NCI-H1694 (cell line): Measurements from ENCODE around the gene MBD5.

Source experiments
- DNase-seq: peaks from one replicate; lab custom pipeline; 2025; lab: John Stamatoyannopoulos, UW

MBD5 gene

DNA sequence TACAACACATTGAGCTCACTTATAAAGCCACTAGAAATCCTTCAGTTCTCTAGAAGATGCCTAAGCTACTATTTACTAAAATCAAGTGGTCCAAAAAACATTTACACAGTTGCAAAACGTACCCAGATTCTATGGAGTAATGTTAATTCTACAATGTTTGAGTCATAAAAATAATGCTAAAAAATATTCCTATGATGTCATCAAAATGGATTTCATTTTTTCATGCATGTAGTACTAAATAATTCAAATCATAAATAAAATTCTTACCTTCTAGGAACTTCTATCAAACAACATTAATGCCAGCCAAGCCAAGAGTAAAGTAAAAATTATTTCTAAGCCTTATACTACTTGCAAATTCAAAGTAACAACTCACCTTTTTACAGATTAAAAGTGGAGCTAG is 454.7 kb downstream of the MBD5 start:
- no peak for DNase-seq

DNA sequence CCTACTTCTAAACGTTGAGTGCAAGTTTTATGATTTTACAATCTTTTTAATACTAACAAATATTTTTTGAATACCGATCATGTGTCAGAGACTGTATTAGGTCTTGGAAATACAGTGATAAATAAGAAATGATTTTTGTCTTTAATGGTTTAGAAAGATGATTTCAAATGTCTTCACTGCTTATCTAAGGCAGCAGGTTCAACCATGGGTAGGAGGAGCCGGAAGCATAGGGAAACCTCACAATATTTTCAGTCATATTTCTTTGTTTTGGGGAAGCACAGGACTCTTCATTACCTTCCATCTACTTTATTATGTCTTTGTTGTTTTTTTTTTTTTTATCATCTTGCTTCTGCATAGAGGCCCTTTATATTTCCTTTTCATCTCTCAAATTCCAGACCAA is 458.5 kb downstream of the MBD5 start:
- DNase-seq: no peak

DNA sequence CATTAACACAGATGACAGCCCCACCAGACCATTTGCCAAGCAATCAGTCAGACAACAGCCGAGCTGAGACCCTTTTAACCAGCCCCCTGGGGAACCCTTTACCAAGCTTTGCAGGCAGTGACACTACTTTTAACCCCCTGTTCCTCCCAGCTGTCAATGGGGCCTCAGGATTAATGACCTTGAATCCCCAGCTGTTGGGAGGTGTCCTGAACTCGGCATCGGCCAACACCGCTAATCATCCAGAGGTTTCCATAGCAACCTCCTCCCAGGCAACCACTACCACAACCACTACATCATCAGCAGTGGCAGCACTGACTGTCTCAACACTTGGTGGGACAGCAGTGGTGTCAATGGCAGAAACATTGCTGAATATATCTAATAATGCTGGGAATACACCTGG is 462.8 kb downstream of the MBD5 start:
- peak; percentile 58 for DNase-seq

DNA sequence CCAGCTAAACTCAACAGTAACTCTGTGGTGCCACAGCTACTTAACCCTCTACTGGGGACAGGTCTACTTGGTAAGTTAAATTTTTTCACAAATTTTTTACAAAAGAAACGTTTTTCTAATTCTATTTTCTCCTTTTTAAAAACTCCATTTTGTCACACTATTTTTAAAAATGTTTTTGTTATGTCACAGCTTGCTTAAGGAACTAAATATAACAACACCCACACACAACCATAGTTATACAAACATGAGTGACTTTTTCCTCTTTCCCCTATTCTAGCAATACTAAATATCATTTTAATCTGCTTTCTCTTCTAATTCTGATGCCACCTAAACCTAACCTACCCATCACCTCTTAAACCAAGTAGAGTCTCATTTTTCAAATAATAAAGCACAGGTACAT is 463.2 kb downstream of the MBD5 start:
- no peak for DNase-seq

DNA sequence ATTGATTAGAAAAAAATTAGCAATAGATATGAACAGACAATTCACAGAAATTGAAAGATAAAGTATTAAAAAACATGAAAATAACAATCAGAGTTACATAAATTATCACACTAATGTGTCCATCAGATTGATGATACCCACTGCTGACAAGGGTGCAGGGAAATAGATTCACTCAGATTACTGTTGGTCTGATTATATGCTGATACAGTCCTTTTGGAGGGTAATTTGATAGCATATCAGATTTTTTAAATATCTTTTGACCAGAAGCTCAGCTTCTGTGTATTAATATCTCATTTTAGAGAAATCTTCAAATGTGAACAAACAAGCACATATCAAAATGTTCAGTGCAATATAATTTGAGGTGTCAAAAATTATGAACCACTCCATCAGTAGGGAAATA is 465.8 kb downstream of the MBD5 start:
- DNase-seq: no peak

DNA sequence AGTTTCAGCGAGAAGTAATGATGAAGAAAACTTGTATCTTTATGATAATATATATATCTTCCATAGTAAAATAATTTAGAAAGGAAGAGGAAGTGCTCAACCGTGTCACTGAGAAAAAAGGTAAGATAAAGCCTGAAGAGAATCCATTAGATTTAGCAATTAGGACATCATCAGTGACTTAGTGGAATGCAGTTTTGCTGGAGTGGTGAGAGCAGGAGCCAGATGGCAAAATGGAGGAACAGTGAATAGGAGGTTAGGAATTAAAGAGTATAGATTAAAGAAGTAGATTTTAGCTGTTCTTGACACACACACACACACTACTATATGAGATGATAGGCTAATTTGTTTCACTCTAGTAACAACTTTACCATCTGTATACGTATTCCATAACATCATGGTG is 466.5 kb downstream of the MBD5 start:
- no peak for DNase-seq

DNA sequence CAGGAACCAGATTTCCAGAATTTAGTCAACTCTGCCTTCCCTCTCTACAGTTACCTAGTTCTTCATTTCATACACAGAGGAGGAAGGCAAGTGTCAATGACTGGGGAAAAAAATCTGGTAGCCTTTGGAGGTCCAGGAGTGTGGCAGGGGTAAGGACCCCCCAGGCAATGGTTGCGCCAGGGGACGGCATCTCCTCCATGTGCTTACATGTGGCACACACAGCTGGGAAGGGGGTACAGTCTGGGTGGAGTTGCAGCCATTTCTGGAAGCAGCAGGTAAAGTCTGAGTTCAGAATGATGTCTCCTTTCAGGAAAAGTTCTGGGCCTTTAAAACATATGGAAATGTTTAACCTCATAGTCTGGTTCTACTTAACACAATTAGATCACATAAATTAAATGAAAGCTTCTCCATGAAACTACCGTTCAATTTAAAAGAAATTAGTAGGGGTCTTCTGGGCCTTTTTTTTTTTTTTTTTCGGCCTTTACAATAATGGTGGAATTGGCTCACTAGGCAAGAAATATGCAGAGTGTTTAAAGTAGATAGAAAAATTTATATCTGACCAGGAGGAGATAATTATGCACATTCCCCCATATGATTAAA is 470.0 kb downstream of the MBD5 start:
- DNase-seq: no peak

DNA sequence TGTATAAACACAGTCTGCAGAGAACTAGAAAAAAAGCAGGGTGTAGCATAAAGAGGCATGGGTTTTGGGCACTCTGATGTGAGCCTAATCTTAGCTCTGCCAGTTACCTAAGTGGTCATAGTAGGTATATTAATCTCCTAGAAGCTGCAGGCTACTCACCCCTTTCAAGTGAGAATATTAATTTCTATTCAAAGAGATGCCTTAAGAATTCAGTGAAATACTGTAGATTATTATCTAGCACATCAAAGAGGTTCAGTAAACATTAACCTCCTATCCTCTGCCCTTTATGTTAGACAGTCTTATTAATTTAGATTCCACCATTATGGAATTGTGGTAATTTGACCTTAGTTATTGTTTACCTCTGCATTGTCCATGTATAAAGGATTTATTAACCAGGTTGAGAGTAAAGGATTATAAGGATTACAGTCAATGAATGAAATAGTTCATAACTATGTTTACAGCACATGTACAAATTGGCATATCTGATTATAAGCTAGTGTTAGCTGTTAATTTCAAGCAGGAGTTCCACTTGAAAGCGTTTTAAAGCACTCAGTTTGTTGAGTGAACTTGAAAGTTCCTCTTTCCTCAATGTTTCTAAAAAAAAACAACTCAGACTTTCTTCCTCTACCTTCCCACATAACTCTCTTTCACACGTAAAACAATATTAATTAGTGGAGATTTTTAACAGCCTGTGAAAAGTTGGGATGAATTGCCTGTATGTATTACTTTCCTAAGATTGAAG is 473.1 kb downstream of the MBD5 start:
- DNase-seq: no peak

DNA sequence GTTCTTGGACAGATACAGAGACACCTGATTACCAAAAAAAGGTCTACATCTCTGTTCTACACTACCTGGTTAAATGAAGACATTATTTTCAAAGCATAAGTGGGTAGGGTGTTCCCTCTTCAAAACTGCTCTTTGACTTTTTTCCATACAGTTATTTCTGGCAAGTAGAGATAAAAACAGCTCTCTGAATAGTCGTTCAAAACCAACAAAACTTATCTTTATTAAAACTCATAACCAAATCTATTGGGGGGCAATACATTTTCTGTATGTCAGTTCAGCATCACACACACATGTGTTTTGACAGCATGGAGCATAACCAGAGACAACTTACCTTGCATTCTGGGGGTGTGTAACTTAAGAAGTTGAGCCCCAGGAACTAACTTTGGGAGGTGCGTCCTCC is 474.7 kb downstream of the MBD5 start:
- DNase-seq: no peak

DNA sequence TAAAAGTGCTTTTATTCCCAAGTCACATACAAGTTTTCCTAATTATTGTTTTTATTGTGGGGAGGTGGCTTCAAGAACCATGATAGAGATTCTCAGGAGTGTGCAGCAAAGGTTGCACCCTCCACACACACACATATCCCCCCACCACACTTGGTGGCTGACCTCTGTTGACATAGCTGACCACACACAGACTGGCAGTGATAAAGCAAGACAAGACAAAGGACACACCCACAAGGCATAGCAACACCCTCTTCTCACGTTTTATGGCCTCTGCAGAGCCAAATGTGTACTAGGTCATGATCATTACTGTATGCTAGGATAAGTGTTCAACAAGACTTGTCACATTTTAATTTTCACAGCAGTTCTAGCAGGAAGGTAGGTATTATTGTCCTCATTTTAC is 480.7 kb downstream of the MBD5 start:
- no peak for DNase-seq

DNA sequence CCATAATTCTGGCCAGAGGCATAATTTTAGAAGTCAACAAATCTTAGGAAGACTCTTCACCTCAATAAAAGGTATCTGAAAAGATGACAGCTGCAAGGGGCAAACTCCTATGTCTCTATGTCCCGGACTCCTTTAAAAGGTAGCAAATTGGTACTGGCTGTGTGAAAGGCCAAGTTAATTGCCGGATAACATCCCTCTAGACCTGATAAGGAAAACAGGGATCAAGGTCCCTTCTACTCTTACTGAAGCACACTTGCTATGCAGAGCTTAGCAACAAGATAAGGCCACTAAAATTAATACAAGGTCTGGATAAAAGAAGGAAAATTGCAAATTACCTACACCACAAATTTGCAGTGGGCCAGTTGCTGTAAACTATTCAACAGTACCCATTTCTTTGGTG is 482.6 kb downstream of the MBD5 start:
- no peak for DNase-seq

DNA sequence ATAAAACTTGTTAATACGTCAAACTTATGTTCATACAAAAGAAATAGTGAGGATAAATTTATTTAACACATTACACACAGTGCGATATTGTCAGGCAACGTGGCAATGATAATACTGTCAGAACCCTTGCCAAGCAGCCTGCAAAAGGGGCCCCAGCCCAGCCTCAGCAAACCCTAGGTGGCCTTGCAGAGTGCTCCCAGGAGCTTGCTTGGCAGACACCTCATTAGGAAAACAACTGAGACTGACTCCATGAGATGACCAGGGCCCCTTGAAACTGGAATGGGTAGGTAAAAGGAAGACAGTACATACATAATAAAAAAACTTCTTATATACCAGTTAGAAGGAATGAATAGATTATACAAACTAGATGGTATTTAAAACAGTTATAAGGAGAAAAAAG is 487.1 kb downstream of the MBD5 start:
- no peak for DNase-seq

DNA sequence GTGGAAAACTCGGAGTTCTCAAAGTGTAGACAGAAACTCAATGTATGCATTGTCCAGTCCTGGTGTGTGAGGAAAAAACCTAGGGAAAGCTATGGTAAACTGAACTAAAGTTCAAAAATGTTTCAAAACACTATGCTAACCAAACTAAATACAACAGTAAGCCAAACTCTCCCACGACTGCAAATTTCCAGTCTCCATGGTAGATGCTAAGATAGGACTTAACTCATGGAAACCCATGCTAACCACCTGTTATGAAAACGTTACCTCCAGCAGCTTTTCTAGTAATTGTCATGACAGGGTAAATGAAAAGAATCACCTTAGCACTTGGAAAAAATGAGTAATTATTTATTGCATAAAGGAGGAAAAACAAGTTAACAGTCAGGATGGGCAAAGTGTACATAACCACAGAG is 488.0 kb downstream of the MBD5 start:
- no peak for DNase-seq

DNA sequence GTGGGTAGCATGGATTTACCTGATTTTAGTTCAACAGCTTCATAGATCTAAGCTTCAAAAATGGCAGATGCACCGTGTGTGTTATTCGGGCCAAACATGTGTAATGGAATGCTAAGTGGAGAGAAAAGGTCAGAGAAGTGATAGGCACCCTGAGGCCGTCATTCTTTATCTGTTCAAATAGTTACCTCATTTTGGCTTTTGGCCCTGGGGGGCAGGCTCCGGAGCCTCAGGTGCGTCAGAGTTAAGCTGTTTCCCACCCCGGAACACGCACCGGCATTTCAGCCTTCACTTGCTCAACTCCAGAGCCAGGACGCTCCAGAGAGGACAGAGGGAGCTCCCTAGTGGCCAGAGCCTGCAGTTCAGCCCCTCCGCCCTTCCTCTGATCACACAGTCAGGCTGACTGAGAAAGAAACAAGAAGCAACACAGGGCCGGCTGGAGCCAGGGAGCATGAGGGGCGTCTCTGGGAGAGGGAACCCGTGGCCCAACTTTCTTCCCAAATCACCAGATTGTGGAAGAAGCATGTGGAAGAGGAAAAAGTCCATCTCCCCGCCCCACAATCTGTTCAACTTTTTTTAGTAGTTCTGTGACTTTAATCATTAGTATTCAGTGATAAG is 488.5 kb downstream of the MBD5 start:
- DNase-seq: peak; percentile 72

DNA sequence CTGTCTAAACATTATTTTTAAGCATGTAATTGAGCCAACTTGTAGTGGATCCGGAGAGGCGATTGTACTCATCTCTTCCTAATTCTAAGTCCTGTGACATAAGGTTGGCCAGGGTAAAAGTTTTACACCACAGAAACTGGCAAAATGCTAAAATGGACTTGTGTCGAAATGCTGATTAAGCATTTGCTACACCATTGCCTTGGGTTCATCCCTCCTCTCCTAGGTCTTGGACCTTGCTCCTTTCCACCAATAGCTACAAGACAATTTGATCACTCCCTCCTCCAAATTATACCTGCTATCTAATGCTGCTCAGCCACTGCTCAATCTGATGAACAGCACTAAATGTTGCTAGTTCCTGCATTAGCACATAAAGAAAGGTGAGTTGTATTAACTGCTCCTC is 491.0 kb downstream of the MBD5 start:
- DNase-seq: no peak

DNA sequence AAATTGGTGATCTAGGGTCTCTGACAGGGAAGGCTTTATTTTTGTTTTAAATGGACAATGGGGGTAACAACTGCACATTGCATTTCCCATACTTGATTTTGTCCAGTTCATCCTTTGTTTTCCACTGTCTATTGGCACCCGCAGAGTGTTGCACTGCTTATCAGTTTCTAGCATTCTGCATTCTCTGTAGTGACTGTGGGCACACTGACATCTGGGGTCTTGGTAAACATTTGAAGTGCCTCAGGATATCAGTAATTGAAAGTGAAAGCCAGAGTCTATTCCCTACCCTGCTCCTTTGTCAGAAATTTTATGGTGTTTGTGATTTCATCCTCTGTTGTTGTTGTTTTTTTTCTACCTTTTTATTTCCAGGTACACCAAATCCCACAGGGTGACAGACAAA is 491.6 kb downstream of the MBD5 start:
- no peak for DNase-seq

DNA sequence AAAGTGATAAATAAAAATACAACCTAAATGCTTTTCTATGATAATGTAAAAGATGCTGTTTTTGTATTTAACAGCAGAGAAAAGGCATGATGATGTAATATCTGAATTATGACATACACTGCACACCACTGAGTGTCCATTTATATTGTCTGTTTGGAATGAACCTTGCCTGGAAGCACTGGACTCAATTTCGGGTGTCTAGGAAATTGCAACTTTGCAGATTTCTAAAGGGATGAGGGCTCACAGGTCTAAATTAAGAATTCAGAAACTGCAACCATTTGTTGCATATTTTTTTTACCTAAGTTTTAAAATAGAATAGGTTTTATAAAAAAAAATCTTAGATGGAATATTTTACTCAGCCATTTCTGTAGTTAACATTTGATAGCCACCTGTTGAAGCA is 492.5 kb downstream of the MBD5 start:
- DNase-seq: no peak

DNA sequence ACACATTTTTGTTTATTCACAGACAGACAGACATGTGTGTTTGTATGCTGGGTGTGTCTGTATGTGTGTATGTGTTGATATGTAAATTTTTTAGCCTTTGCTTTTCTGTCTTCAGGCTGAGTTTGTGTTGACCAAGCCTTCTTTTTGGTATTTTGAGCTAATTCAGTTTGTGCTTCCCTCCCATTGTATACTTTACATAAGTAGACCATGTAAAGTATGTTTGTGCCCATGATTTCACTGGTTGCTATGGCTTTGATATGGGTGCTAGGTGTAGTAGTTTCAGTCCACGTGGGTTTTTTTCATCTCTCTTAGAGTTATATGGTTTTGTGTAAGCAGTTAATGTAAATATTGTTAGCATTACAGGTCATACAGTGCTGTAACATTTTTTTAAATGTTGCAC is 494.2 kb downstream of the MBD5 start:
- DNase-seq: no peak

DNA sequence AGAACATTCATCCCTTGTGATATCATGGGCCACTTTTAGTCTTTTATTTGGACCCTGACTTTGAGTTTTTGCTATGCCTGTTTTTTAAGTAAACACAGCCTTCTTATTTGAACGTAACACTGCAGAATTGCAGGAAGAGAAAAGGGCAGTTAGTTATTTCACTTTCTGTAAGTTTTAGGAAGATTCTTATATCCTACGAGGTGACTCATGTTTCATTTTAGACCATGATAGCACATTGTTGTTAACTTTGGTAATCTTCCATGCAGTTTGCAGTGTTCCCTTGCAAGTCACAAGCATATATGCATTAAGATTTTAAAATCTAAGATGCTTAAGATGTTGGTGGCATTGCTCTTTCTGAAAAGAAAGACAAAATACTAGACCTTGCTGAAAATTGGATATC is 495.1 kb downstream of the MBD5 start:
- DNase-seq: no peak

DNA sequence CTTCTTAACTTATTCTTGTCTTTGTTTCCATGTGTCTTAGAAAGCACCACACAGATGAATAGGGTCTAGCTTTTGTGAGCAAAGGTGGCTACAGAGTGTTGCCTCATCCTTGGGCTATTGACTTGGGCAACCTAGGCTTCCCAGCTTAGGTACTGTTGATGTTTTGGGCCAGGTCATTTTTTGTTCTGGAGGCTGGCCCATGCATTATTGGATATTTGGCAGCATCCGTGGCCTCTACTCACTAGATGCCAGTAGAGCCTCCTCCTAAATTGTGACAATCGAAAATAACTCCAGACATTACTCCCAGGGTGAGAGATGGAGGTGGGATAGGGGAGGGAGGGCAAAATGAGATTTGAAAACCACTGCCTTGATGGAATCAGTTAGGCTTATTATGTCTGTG is 496.4 kb downstream of the MBD5 start:
- no peak for DNase-seq

DNA sequence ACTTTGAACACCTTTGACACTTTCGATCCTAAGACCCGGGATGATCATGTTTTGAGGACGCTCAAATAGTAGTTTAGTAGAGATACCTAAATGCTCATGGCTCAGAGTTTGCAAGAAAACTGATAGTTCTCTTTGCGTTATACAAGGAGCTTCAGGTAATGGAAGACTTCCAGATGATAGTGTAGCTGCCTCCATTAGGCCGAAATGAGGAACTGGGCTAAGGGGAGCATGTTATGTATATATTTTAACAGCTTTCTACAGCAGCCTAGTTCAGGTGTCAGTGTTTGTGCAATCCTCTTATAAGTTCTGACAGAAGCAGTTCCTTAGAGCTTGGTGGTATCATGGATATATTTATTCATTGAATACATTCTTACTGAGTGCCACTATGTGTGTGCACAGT is 496.9 kb downstream of the MBD5 start:
- DNase-seq: no peak

DNA sequence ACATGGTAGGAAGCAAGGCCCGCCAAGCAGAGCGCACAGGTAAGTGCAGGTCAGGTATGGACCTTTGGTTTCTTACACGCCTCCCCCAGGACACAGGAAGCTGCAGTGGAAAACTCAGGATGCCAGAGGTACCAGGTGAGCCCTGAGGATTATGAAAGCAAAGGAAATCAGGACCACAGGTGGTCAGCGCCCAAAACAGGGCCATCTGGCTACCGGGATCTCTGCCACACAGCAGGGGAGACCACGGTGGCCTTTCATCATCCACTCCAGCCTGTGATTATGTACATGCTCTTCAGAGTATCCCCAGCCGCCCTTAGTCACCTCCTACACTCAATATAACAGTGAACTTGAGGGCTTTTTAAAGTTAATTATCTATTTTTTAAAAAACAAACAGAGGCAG is 498.1 kb downstream of the MBD5 start:
- no peak for DNase-seq

DNA sequence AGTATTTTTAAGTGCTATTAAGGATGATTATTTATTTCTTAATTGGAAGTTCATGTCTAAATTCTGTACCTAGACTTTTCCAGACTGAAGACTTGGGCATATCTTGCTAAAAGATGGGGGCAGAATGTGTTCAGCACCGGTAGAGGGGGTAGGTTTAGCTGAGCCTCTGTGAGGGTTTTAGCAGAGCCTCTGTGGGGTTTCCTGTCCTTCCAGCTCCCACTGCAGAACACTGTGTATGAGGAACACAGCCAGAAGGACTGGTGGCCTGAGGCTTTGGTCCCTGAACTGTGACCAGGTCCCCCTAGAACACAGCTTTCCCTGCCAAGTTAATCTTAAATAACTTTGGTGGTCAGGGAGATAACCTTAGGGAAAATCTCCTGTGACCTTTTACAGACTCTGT is 500.3 kb downstream of the MBD5 start:
- DNase-seq: no peak

DNA sequence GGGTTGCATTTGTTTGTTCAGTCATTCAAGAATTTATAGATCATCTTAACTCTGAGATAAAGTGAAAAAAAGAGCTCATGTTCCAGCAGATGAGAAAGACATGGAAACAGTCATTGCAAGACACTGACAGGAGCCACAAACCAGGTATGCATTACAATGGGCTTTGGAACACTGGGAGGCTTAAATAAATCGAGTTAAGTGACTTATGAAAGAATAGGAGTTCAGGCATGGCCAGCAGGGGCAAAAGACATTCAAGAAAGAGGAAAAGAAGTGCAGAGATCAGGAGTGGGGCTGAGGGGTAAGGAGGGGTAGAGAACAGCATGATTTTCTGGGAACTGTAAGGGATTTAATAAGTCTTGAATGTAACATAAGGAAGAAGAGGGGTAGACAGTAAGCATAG is 502.4 kb downstream of the MBD5 start:
- no peak for DNase-seq
